Measurements from ENCODE around the gene TCEAL7.

The TCEAL7 gene

GRCh38 chrX:103330681-103331288, 746 bp downstream of the TCEAL7 start:
- no peak overlapping the region for H2AFZ ChIP-seq (ENCODE audit: low read depth, low read length)
- H3K27me3 ChIP-seq (ENCODE audit: insufficient read depth, low read length, poor library complexity): no peaks in the 10 kb centered on the region
- H3K36me3 ChIP-seq (ENCODE audit: insufficient read depth, low read length): no peaks in the 10 kb centered on the region
- no peak for TF ChIP-seq EZH2 (IDR thresholded peaks at IDR 0.05; ENCODE audit: borderline replicate concordance, low read depth, low read length, severe bottlenecking)
- TF ChIP-seq, protein P1, sequence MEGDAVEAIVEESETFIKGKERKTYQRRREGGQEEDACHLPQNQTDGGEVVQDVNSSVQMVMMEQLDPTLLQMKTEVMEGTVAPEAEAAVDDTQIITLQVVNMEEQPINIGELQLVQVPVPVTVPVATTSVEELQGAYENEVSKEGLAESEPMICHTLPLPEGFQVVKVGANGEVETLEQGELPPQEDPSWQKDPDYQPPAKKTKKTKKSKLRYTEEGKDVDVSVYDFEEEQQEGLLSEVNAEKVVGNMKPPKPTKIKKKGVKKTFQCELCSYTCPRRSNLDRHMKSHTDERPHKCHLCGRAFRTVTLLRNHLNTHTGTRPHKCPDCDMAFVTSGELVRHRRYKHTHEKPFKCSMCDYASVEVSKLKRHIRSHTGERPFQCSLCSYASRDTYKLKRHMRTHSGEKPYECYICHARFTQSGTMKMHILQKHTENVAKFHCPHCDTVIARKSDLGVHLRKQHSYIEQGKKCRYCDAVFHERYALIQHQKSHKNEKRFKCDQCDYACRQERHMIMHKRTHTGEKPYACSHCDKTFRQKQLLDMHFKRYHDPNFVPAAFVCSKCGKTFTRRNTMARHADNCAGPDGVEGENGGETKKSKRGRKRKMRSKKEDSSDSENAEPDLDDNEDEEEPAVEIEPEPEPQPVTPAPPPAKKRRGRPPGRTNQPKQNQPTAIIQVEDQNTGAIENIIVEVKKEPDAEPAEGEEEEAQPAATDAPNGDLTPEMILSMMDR (IDR thresholded peaks at IDR 0.05; ENCODE audit: borderline replicate concordance, extremely low read depth, low read length, poor library complexity, severe bottlenecking): no peak
- H3K9ac ChIP-seq (ENCODE audit: low read depth, low read length): no peak overlapping the region
- no peak for ATAC-seq (ENCODE audit: insufficient read depth, low read depth)
- H3K9me3 ChIP-seq (ENCODE audit: insufficient read depth, low read length, severe bottlenecking): no peaks in the 10 kb centered on the region
- H3K4me2 ChIP-seq (ENCODE audit: insufficient read depth, low read length): no peak overlapping the region
- no peak for DNase-seq
- no peak overlapping the region for H3K4me3 ChIP-seq (ENCODE audit: low read depth in 1 of 2, low read length in 2 of 2)
- no peaks in the 10 kb centered on the region for H3K79me2 ChIP-seq (ENCODE audit: insufficient read depth, low read length)
- no peaks in the 10 kb centered on the region for H3K4me1 ChIP-seq (ENCODE audit: insufficient read depth, low read length)
- H4K20me1 ChIP-seq (ENCODE audit: insufficient read depth, low read length): no peaks in the 10 kb centered on the region
- H3K27ac ChIP-seq (ENCODE audit: low read length): no peak overlapping the region

DNA sequence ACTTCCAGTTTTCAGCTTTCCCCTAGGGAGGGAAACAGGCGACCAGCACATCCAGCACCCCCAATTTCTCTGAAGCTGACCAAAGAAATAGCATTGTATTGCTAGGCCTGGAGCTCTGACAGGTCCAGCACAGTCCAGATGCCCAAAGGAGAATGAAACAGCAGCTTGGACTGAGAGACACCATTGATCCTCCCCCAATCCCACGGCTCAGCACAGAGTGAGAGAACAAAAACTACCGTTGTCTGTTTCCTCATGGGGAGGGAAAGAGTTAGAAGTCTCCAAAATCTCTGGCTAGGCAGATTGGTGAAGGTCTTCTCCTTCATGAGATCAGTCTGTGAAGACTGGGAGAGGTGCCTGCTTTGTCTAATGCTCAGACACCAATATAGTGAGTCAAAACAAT, 8.6 kb downstream of the TCEAL7 start:
- H3K4me2 ChIP-seq (ENCODE audit: insufficient read depth, low read length): no peak overlapping the region
- no peak for DNase-seq
- no peak overlapping the region for H3K9ac ChIP-seq (ENCODE audit: low read depth, low read length)
- no peaks in the 10 kb centered on the region for H4K20me1 ChIP-seq (ENCODE audit: insufficient read depth, low read length)
- no peak overlapping the region for H3K27ac ChIP-seq (ENCODE audit: low read length)
- H3K27me3 ChIP-seq (ENCODE audit: insufficient read depth, low read length, poor library complexity): peaks cover 6% of the 10 kb centered on the region
- no peak overlapping the region for H2AFZ ChIP-seq (ENCODE audit: low read depth, low read length)
- H3K36me3 ChIP-seq (ENCODE audit: insufficient read depth, low read length): no peaks in the 10 kb centered on the region
- ATAC-seq (ENCODE audit: insufficient read depth, low read depth): no peak
- no peaks in the 10 kb centered on the region for H3K4me1 ChIP-seq (ENCODE audit: insufficient read depth, low read length)
- H3K79me2 ChIP-seq (ENCODE audit: insufficient read depth, low read length): no peaks in the 10 kb centered on the region
- H3K4me3 ChIP-seq (ENCODE audit: low read depth in 1 of 2, low read length in 2 of 2): no peak overlapping the region
- TF ChIP-seq EZH2 (IDR thresholded peaks at IDR 0.05; ENCODE audit: borderline replicate concordance, low read depth, low read length, severe bottlenecking): no peak
- TF ChIP-seq, protein P1 (IDR thresholded peaks at IDR 0.05; ENCODE audit: borderline replicate concordance, extremely low read depth, low read length, poor library complexity, severe bottlenecking): no peak
- H3K9me3 ChIP-seq (ENCODE audit: insufficient read depth, low read length, severe bottlenecking): no peaks in the 10 kb centered on the region

DNA sequence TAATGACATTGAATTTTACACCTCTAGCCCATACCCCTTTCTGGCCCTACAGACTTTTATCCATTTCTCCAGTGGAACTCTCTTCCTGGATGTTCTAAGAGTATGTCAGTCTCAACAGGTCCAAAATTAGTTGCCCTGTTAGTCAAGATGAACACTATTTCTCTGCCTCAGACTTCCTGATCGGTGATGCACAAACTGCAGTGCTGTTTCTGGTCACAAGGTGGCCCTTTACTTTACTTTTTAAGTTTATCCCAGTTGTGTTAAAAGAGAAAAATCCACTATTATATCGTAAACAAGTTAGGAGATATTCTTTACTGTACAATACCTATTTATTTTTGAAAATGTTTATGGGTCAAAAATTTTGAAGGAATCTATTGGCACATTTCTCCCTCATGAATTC, 13.1 kb downstream of the TCEAL7 start:
- ATAC-seq (ENCODE audit: insufficient read depth, low read depth): peak; percentile 66
- no peak overlapping the region for H3K4me2 ChIP-seq (ENCODE audit: insufficient read depth, low read length)
- peak; percentile 29 for DNase-seq

More for the DNA sequence above, 13.1 kb downstream of the TCEAL7 start:
- Histone ChIP-seq H4K20me1 (ENCODE audit: insufficient read depth, low read length) (no peaks in the 10 kb centered on the region), H3K36me3 (ENCODE audit: insufficient read depth, low read length) (no peaks in the 10 kb centered on the region), H3K9ac (ENCODE audit: low read depth, low read length) (no peak overlapping the region), H3K27ac (ENCODE audit: low read length) (no peak overlapping the region), H3K79me2 (ENCODE audit: insufficient read depth, low read length) (no peaks in the 10 kb centered on the region), H3K4me1 (ENCODE audit: insufficient read depth, low read length) (no peaks in the 10 kb centered on the region), H3K9me3 (ENCODE audit: insufficient read depth, low read length, severe bottlenecking) (no peaks in the 10 kb centered on the region), H3K27me3 (ENCODE audit: insufficient read depth, low read length, poor library complexity) (peaks cover 2% of the 10 kb centered on the region), H2AFZ (ENCODE audit: low read depth, low read length) (no peak overlapping the region), H3K4me3 (ENCODE audit: low read depth in 1 of 2, low read length in 2 of 2) (no peak overlapping the region)
- no peak for TF ChIP-seq EZH2 (IDR thresholded peaks at IDR 0.05; ENCODE audit: borderline replicate concordance, low read depth, low read length, severe bottlenecking)
- TF ChIP-seq, protein P1 (IDR thresholded peaks at IDR 0.05; ENCODE audit: borderline replicate concordance, extremely low read depth, low read length, poor library complexity, severe bottlenecking): peak; percentile 75
